K562 (cell line): ENCODE results near the gene LCLAT1. TPM values are rescaled to one million over a fixed set of nuclear protein-coding genes. Genes with fewer than 3 reads are reported as not detected.

Experiments used
- ATAC-seq: fragments of 200-7000 bp; cut with Tn5 transposase; 3 replicates; pipeline ENCODE4 v1.9.1; 2020; ENCODE audit warnings: moderate library complexity
- BruUV-seq: library from RNA; stranded (reverse); fragments of 400-500 nt; replicated peaks from 2 replicates; lab custom pipeline; 2021; lab: Mats Ljungman, UMichigan
- CTCF ChIA-PET: fragments of 300-600 bp; formaldehyde crosslinking; extraction: SDS; loops from one replicate; lab custom pipeline; 2021; ENCODE audit warnings: low intra/inter-chr PET ratio; lab: Yijun Ruan, JAX
- POLR2A ChIA-PET: fragments of 300-600, 350-650 bp; sonication (Branson Sonifier 250); formaldehyde crosslinking; extraction: SDS; loops from one replicate; lab custom pipeline; 2021; ENCODE audit warnings: antibody characterized with exemption, inconsistent platforms; lab: Yijun Ruan, JAX
- DNase-seq, 4 experiments: peaks; one replicate each; pipeline versions ENCODE4 v3.0.0 to v3.0.0-alpha.2; 2011 to 2018; ENCODE audit warnings: low spot score in 3 of 4, mixed read lengths in 3 of 4; ENCODE audit errors: extremely low read depth in 1 of 4
- FAIRE-seq: peaks from 2 replicates; lab custom pipeline; 2011; peaks lifted over from hg19 to GRCh38; lab: Jason Lieb, UNC
- H2AFZ ChIP-seq: 2 replicates; pipeline ENCODE4 v1.6.0; 2011; ENCODE audit warnings: low read depth, low read length, control low read depth, inconsistent platforms
- H3K27ac ChIP-seq: fragments of 200-600 bp; 3 replicates; pipeline ENCODE4 v1.8.0; 2011; ENCODE audit warnings: low read depth, mild to moderate bottlenecking, control low read depth, inconsistent platforms, low read length, moderate library complexity, mixed read lengths; ENCODE audit errors: extremely low read depth
- H3K27me3 ChIP-seq, 2 experiments: fragments of 300-600 bp in 1 of 2; 2 replicates in 1 of 2; 3 replicates in 1 of 2; pipeline versions ENCODE4 v1.6.0 to v1.8.0; 2011; ENCODE audit warnings: inconsistent platforms in 2 of 2, low read length in 2 of 2, mild to moderate bottlenecking in 1 of 2, mixed read lengths in 1 of 2, moderate library complexity in 1 of 2; ENCODE audit not compliant: control insufficient read depth in 2 of 2, insufficient read depth in 2 of 2
- H3K36me3 ChIP-seq: fragments of 300-600 bp; 3 replicates; pipeline ENCODE4 v1.8.0; 2011; ENCODE audit warnings: mild to moderate bottlenecking, low read length, inconsistent platforms; ENCODE audit not compliant: control insufficient read depth, insufficient read depth
- H3K4me1 ChIP-seq, 2 experiments: fragments of 200-600 bp in 1 of 2; replicated peaks in 1 of 2; 2 replicates in 1 of 2; 3 replicates in 1 of 2; pipeline versions ENCODE4 v1.5.1 to v1.8.0; 2011; ENCODE audit warnings: inconsistent platforms in 2 of 2, low read length in 2 of 2, mild to moderate bottlenecking in 1 of 2, mixed read lengths in 1 of 2, moderate library complexity in 1 of 2; ENCODE audit not compliant: control insufficient read depth in 2 of 2, insufficient read depth in 2 of 2
- H3K4me2 ChIP-seq: 2 replicates; pipeline ENCODE4 v1.6.1; 2011; ENCODE audit warnings: low read length, control low read depth, inconsistent platforms, mixed read lengths; ENCODE audit not compliant: insufficient read depth
- H3K4me3 ChIP-seq: fragments of 200-600 bp; sonication (generic), shearing (Covaris generic); 2 replicates; pipeline ENCODE4 v1.5.1; 2016; ENCODE audit warnings: control low read depth, inconsistent platforms
- H3K79me2 ChIP-seq: fragments of 200-600 bp; 3 replicates; pipeline ENCODE4 v1.8.0; 2011; ENCODE audit warnings: low read length, inconsistent platforms; ENCODE audit not compliant: control insufficient read depth, insufficient read depth
- H3K9ac ChIP-seq, 2 experiments: 2 replicates each; pipeline versions ENCODE4 v1.6.0 to v1.6.1; 2011; ENCODE audit warnings: low read depth in 2 of 2, low read length in 2 of 2, control low read depth in 1 of 2, inconsistent platforms in 1 of 2, mild to moderate bottlenecking in 1 of 2, mixed read lengths in 1 of 2; ENCODE audit not compliant: insufficient read depth in 1 of 2
- H3K9me1 ChIP-seq: one replicate; pipeline ENCODE4 v1.6.0; 2011; ENCODE audit warnings: inconsistent platforms, mild to moderate bottlenecking, low read length, moderate library complexity; ENCODE audit not compliant: control insufficient read depth, insufficient read depth
- H3K9me3 ChIP-seq: replicated peaks from 2 replicates; pipeline ENCODE4 v1.5.1; 2011; ENCODE audit warnings: low read depth, low read length, inconsistent platforms; ENCODE audit not compliant: control insufficient read depth, insufficient read depth
- H4K20me1 ChIP-seq: replicated peaks from 2 replicates; pipeline ENCODE4 v1.6.1; 2011; ENCODE audit warnings: low read length, inconsistent platforms, mixed read lengths; ENCODE audit not compliant: control insufficient read depth, insufficient read depth
- CBX1 ChIP-seq: sonication (generic); IDR thresholded peaks from 2 replicates; pipeline ENCODE4 v1.6.1; 2016; ENCODE audit warnings: antibody characterized with exemption, low read depth, mild to moderate bottlenecking
- CBX3 ChIP-seq, 2 experiments: IDR thresholded peaks; 1 replicate in 1 of 2; 2 replicates in 1 of 2; pipeline ENCODE4 v1.6.1; 2012; ENCODE audit warnings: inconsistent platforms in 2 of 2, low read length in 2 of 2, borderline replicate concordance in 1 of 2, control low read depth in 1 of 2
- EHMT2 ChIP-seq: fragments of 450-650 bp; IDR thresholded peaks from 2 replicates; pipeline ENCODE4 v1.6.1; 2018; ENCODE audit warnings: antibody characterized with exemption
- EP400 ChIP-seq: fragments of 450-650 bp; IDR thresholded peaks from 2 replicates; pipeline ENCODE4 v1.6.1; 2017; ENCODE audit warnings: antibody characterized with exemption, mild to moderate bottlenecking, moderate library complexity
- GMEB1 ChIP-seq: fragments of 250-450 bp; sonication (Bioruptor Pico); IDR thresholded peaks from 2 replicates; pipeline ENCODE4 v1.4.0; 2020; ENCODE audit warnings: mild to moderate bottlenecking
- PYGO2 ChIP-seq: fragments of 450-650 bp; IDR thresholded peaks from 2 replicates; pipeline ENCODE4 v1.6.1; 2016; ENCODE audit warnings: mild to moderate bottlenecking, missing genetic modification characterization, moderate library complexity, missing compliant biosample characterization
- TRIM25 ChIP-seq: fragments of 450-650 bp; IDR thresholded peaks from 2 replicates; pipeline ENCODE4 v1.7.0; 2016; ENCODE audit warnings: borderline replicate concordance
- TRIM28 ChIP-seq: fragments of 450-650 bp; IDR thresholded peaks from 2 replicates; pipeline ENCODE4 v1.6.1; 2017
- ZNF280A ChIP-seq: fragments of 450-650 bp; IDR thresholded peaks from 2 replicates; pipeline ENCODE4 v1.6.1; 2018; ENCODE audit warnings: mild to moderate bottlenecking, low read depth; ENCODE audit not compliant: partially characterized antibody
- WGBS: fragments of 100-300 bp; shearing (Covaris generic); methylation state at CpG from one replicate; pipeline ENCODE4 v1.1.6; 2016; ENCODE audit warnings: low coverage, mixed read lengths; ENCODE audit not compliant: insufficient coverage; ENCODE audit errors: missing lambda C conversion rate; 5-methylcytosine and 5-hydroxymethylcytosine counted together
- in situ Hi-C: fragments of 300-500 bp; cut with MboI; formaldehyde crosslinking; loops from 4 replicates; pipeline ENCODE4 v1.15.0; 2018; ENCODE audit warnings: inconsistent platforms, mixed read lengths
- intact Hi-C: fragments of 100-400 bp; cut with micrococcal nuclease; formaldehyde crosslinking; loops from 2 replicates; pipeline ENCODE4 v1.14.2; 2022
- polyA plus RNA-seq, 8 experiments: library from polyadenylated mRNA; depleted of rRNA in 4 of 8; stranded (reverse) in 5 of 8; unstranded in 3 of 8; fragments of >200 nt; fragmentation: Nextera tagmentation in 2 of 8; fragmentation: Illumina TruSeq in 1 of 8; extraction: Ambion mirVana in 2 of 8; extraction: Trizol in 1 of 8; gene quantifications; 2 replicates each; pipeline versions ENCODE4 v1.2.1 to v1.2.3, GENCODE V29; 2011 to 2014; ENCODE audit warnings: inconsistent platforms in 1 of 8, missing spikeins in 1 of 8
- total RNA-seq, 7 experiments: library from RNA; depleted of rRNA in 6 of 7; stranded (reverse); fragments of >200 nt in 6 of 7; fragmentation: Illumina TruSeq in 2 of 7; extraction: Trizol in 2 of 7; gene quantifications; 2 replicates each; pipeline versions ENCODE4 v1.2.1 to v1.2.3, GENCODE V29; 2011 to 2021; ENCODE audit warnings: low replicate concordance in 1 of 7

Gene LCLAT1
- total and polyA plus RNA-seq, 9 of the 15 experiments (the other 6 are each of a cell fraction or from before 2014, with no cell fraction given), result 8.9 to 63.3 (median 25.4) TPM

- peaks cover 9% of the 10 kb centered on the region for H3K9me3 ChIP-seq
- no peak for ATAC-seq
- H3K27ac ChIP-seq, result no peak overlapping the region
- in situ Hi-C loops, result no loop called here
- WGBS, result over 99% methylated on average over 6 of the region's 6 CpGs
- no peak overlapping the region for H3K9ac ChIP-seq
- no peak for FAIRE-seq
- no peak overlapping the region for H3K4me3 ChIP-seq
- no peaks in the 10 kb centered on the region for H4K20me1 ChIP-seq
- H3K9me1 ChIP-seq, result no peaks in the 10 kb centered on the region
- intact Hi-C loops, result no loop called here
- DNase-seq, result no peak
- TF ChIP-seq CBX3 (IDR thresholded peaks at IDR 0.05; ENCODE audit: borderline replicate concordance in 1 of 2, low read length in 2 of 2) (peak in 1 of 2 experiments; percentile 75; a peak in 2 of 3 replicates), ZNF280A (peak; percentile 25), EHMT2 (0 out of 2 replicates have a peak, but pooled peaks have one; percentile 17), TRIM25 (no peak), GMEB1 (CRISPR knock-in tag) (no peak), CBX1 (0 out of 2 replicates have a peak, but pooled peaks have one; percentile 46), PYGO2 (no peak), EP400 (no peak), TRIM28 (peak; percentile 71; the same call in 1 of the 2 replicates)
- ChIA-PET CTCF (no interaction called here), POLR2A (no interaction called here)
- H3K27me3 ChIP-seq, result no peaks in the 10 kb centered on the region
- H3K4me2 ChIP-seq, result no peak overlapping the region
- no peaks in the 10 kb centered on the region; a peak in 1 of 5 replicates for H3K4me1 ChIP-seq
- no peak overlapping the region for H2AFZ ChIP-seq
- peaks cover 39% of the 10 kb centered on the region; the same call in 2 of the 3 replicates for H3K79me2 ChIP-seq
- no TSS peak for BruUV-seq
- peaks cover 4% of the 10 kb centered on the region; the same call in 1 of the 3 replicates for H3K36me3 ChIP-seq
Measured at GRCh38 chr2:30500699-30501098, 53.7 kb downstream of the LCLAT1 start.
